WI38 (cell line): ENCODE results near the gene IFRD2.
A peak's percentile ranks its signal among the peaks of the same experiment; 100 is the strongest.
"Not testable (repeated sequence)": the region's sequence is repeated elsewhere in the genome, so short reads cannot be mapped to it uniquely, and the experiment has no call there.

ENCODE experiments used
- H3K4me3 ChIP-seq: 2 replicates; pipeline ENCODE4 v1.5.1; 2011; ENCODE audit warnings: low read depth, mild to moderate bottlenecking, control low read depth, low read length
- CTCF ChIP-seq: IDR thresholded peaks from 2 replicates; pipeline ENCODE4 v1.5.1; 2012; ENCODE audit warnings: low read depth, mild to moderate bottlenecking, control low read depth, low read length

Gene IFRD2

DNA sequence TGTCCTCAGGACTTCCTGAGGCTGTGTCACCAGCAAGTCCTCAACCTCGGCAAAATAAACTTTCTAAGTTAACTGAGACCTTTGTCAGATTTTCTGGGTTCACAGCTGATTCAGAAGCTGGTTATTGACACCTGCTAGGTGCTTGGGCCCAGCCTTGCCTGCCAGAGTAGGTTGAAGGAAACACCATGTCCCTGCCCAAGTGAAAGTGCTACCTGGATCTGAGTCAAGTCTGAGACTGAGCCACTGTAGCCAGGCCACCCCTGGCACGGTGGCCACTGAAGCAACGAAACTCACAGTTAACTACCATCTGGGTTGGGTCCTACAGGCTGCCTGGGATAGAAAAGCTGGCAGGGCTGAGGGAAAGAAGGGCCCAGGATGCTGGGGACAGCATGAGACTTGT, 22.1 kb upstream of the IFRD2 start:
- no peak for TF ChIP-seq CTCF
- no peak overlapping the region for H3K4me3 ChIP-seq

DNA sequence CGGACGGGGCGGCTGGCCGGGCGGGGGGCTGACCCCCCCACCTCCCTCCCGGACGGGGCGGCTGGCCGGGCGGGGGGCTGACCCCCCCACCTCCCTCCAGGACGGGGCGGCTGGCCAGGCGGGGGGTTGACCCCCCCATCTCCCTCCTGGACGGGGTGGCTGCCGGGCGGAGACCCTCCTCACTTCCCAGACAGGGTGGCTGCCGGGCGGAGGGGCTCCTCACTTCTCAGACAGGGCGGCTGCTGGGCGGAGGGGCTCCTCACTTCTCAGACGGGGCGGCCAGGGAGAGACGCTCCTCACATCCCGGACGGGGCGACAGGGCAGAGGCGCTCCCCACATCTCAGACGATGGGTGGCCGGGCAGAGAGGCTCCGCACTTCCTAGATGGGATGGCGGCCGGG, 19.8 kb upstream of the IFRD2 start:
- H3K4me3 ChIP-seq: not testable (repeated sequence)

DNA sequence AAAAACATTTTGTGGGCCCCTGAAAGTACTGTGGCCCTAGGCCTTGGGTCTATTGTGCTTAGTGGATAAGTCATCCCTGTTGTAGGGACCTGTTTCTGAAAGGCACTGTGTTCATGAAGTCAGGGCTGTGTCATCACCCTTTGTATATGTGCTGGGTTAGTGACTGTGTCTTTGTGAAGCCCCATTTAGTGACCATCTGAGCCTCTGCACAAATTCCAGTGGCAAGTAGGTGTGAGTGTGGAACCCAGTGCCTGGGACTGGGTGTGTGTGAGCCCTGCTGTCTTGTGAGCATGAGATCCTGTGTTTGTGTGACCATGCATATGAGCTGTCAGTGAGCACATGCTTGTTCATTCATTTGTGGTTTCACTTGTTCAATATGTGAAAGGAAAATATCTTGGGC, 12.4 kb upstream of the IFRD2 start:
- TF ChIP-seq CTCF: no peak
- H3K4me3 ChIP-seq: no peak overlapping the region

GRCh38 chr3:50303013-50303815, 11.0 kb upstream of the IFRD2 start, which contains the start of gene HYAL1:
Gene HYAL1, minus strand, starts transcription at chr3:50303574. Its CDS starts 618 bp downstream, at chr3:50302956.
- no peak for TF ChIP-seq CTCF

DNA sequence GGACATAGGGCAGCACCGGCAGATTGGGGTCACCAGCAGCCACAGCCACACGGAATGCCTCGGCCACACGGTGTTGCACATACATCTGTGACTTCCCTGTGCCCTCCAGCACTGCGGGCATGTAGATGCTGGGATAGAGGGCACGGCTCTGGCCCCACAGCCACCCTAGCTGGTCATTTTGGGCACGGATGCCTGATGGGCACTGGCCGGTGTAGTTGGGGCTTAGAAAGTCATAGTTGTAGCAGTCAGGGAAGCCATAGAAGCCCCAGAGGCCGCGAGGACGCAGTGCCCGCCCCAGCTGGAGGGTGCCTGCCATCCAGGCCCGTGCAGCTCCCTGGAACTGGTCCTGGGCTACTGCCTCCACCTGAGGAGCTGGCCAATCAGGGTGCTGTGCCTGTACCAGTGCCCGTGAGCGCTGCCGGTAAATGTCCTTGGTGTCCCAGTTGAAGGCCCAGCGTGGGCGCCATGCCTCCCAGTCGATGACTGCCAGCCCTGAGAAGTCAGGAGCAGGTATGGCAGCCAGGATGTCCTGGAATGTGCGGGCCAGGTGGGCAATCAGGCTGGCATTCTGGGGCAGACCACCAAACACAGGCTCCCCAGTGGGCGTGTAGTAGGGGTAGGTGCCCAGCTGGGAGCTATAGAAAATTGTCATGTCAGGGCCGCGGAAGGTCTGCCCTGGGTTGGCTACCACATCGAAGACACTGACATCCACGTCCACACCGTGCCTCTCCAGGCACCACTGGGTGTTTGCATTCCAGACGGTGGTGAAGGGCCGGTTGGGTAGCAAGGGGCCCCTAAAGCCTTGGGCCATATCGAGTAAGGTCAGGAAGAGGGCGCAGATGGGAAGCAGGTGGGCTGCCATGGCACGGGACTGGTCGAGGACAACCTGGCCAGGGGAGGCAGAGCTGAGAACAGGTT, 10.1 kb upstream of the IFRD2 start:
- TF ChIP-seq CTCF: no peak
- H3K4me3 ChIP-seq: no peak overlapping the region

More at GRCh38 chr3:50303013-50303815, 11.0 kb upstream of the IFRD2 start, which contains the start of gene HYAL1:
- no peak within 1 kb of the TSS for H3K4me3 ChIP-seq

- H3K4me3 ChIP-seq: no peak overlapping the region
- no peak for TF ChIP-seq CTCF
Observed at GRCh38 chr3:50300681-50301254, 8.5 kb upstream of the IFRD2 start.

DNA sequence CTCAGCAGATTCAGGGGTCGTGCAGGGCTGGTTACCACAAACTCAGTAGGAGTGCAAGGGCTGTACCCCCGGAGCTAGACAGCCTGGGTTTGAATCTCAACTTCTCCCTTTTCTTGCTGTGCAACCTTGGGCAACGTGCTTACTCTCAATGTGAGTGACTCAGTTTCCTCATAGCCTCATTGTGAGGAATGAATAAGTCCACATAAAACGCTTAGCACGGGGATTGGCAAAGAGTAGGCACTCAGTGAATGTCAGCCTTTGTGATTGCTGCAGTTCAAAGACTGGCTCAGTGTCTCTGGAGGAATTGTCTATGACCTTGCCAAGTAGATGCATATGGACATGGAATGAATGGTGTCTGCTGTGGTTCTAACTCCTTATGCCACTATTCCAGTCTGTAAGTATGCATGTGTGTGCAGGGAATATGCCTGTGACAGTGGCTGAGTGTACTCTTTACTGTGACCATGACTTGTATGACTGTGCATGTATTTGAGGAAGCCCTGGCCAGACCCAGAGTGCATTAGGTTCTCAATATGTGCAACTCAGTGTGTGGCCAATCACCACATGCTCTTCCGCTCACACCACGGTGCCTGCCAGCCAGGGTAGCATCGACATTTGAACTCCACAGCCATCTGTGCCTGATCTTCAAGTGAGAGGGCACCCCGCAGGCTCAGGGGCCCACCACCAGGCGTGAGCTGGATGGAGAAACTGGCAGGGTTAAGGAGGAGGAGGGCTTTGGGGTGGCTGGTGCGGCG, 7.9 kb upstream of the IFRD2 start:
- TF ChIP-seq CTCF: no peak
- H3K4me3 ChIP-seq: peak overlapping the region; percentile 64
